ENCODE results near the gene CLCNKB. TPM values are rescaled to one million over a fixed set of nuclear protein-coding genes. Genes with fewer than 3 reads are reported as not detected.

Gene CLCNKB
- total and polyA plus RNA-seq, 2 of the 13 experiments (the other 11 are each of a cell fraction or from before 2014, with no cell fraction given) = 0.04 TPM; not detected in 1

DNA sequence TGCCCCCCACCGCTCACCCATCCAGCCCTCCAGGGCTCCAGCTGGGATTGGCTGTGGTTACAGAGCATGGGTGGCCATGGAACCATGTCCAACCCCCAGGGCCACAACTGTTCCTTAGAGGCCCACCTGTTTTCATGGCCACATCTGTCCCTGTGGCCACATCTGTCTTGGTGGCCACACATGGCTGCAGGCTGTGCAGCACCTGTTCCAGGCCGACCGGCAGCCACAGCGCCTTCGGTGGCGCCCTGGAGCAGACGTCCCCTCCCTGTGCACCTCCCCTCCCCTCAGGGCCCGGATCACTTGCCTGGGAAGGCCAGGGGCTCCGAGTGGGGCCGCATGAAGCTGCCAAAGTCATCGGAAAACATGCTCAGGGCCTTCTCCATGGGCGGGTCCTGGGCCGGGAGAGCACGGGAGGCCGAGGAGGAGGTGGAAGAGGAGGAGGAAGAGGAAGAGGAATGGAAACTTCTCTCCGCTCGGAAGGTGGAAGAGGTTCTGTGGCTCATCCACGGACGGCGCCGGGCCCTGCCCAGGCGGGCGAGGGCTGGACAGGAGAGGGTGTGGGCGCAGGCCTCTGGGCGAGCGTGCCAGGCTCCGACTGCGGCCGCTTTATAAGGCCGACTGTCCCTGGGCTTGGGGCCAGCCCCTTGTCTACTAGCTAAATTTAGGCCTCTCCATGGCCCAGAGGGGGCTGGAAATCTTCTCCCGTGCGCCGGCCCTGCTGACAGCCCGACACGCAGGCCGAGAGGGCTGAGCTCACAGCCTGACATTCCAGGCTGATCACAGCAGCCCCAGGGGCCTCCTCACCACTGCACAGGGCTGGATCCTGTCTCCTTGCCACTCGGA, 25.9 kb upstream of the CLCNKB start, which contains the start of gene HSPB7 (continued):
- TF ChIP-seq BCL6 (CRISPR knock-in tag; IDR thresholded peaks at IDR 0.05) (0 out of 2 replicates have a peak, but pooled peaks have one; percentile 9), TEAD3 (CRISPR knock-in tag; optimal IDR thresholded peaks at IDR 0.05; ENCODE audit: borderline replicate concordance) (peak; percentile 25), MAX (IDR thresholded peaks at IDR 0.05) (0 out of 2 replicates have a peak, but pooled peaks have one; percentile 29), SRSF1 (optimal IDR thresholded peaks at IDR 0.05; ENCODE audit: low read depth, low read length) (peak; percentile 28), YY1 (IDR thresholded peaks at IDR 0.05; ENCODE audit: insufficient read depth, insufficient replicate concordance, low read depth, low read length) (peak; percentile 36), KDM2A (CRISPR knock-in tag; IDR thresholded peaks at IDR 0.05; ENCODE audit: borderline replicate concordance, low read depth) (peak; percentile 33; the same call in 1 of the 2 replicates), UBTF (CRISPR knock-in tag; IDR thresholded peaks at IDR 0.05) (peak; percentile 67; the same call in 1 of the 2 replicates), PRMT3 (CRISPR knock-in tag; IDR thresholded peaks at IDR 0.05; ENCODE audit: borderline replicate concordance, low read depth) (0 out of 2 replicates have a peak, but pooled peaks have one; percentile 34), NFKB2 (CRISPR knock-in tag; IDR thresholded peaks at IDR 0.05; ENCODE audit: borderline replicate concordance) (no peak), ZNF891 (CRISPR knock-in tag; IDR thresholded peaks at IDR 0.05) (0 out of 2 replicates have a peak, but pooled peaks have one; percentile 54), ZNF24 (IDR thresholded peaks at IDR 0.05) (no peak), CTCF (CRISPR knock-in tag; IDR thresholded peaks at IDR 0.05) (peak; percentile 73), HNRNPL (IDR thresholded peaks at IDR 0.05; ENCODE audit: low read depth, low read length) (0 out of 2 replicates have a peak, but pooled peaks have one; percentile 51), KLF15 (CRISPR knock-in tag; IDR thresholded peaks at IDR 0.05; ENCODE audit: borderline replicate concordance) (no peak), ZNF572 (CRISPR knock-in tag; IDR thresholded peaks at IDR 0.05) (peak; percentile 39; the same call in 1 of the 2 replicates), SAP130 (CRISPR knock-in tag; IDR thresholded peaks at IDR 0.05; ENCODE audit: low read depth) (peak; percentile 48; the same call in 1 of the 2 replicates), ELF3 (CRISPR knock-in tag; IDR thresholded peaks at IDR 0.05) (peak; percentile 19; the same call in 1 of the 2 replicates), HDAC1 (CRISPR knock-in tag; IDR thresholded peaks at IDR 0.05) (peak; percentile 51)
- TF ChIP-seq, protein P1, sequence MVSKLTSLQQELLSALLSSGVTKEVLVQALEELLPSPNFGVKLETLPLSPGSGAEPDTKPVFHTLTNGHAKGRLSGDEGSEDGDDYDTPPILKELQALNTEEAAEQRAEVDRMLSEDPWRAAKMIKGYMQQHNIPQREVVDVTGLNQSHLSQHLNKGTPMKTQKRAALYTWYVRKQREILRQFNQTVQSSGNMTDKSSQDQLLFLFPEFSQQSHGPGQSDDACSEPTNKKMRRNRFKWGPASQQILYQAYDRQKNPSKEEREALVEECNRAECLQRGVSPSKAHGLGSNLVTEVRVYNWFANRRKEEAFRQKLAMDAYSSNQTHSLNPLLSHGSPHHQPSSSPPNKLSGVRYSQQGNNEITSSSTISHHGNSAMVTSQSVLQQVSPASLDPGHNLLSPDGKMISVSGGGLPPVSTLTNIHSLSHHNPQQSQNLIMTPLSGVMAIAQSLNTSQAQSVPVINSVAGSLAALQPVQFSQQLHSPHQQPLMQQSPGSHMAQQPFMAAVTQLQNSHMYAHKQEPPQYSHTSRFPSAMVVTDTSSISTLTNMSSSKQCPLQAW (CRISPR knock-in tag; IDR thresholded peaks at IDR 0.05) = 0 out of 2 replicates have a peak, but pooled peaks have one; percentile 31

All from HepG2 (cell line).